ENCODE data around the gene DGKD.

DGKD gene

DNA sequence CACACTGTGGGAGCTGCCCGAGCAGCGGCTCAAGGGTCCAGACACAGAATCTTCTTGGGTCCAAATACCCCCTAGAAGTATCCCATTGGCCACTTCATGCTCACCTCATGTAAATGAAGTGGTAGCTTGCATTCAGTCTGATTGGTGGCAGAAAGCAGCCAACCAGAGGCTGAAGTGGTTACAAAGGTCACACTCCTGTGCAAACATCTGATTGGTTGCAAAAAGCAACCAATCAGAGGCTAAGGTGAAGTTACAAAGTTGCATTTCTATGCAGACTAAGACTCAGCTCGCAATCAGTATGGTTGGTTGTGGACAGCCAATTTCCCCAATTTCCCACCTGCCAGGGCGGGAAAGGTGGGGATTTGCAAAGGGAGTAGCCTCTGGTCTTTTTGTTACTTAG, 94.3 kb downstream of the DGKD start:
- DNase-seq: no peak

DNA sequence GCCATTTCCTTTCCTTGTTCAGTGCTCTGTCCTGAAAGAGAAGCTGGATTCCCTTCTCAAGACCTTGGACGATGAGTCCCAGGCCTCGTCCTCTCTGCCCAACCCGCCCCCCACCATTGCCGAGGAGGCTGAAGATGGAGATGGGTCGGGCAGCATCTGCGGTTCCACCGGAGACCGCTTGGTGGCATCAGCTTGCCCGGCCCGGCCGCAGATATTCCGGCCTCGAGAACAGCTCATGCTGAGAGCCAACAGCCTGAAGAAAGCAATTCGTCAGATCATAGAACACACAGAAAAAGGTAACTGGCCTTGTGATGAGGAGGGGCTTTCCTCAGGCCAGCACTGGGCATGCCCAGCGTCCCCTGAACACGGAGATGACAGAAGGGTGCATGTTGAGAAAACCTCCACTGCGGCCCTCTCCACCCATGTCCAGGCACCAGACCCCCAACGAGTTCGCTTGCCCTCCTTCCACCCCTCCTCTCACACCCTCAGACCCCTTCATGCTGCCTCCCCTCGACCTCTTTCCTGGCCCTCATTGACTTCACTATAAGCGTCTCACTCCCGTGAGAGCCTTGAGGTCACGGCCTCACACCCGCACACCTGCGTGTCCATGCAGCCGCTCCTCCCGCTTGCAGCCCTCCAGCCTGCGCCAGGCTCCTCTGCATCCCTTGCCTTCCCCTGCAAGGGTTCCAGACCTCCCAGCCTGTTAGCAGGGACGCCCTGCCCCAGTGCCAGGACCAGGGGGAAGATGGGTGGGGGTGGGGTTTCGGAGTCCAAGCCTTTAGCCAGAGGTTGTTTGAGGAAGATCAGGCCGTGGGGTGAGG, 95.0 kb downstream of the DGKD start:
- DNase-seq: no peak

GRCh38 chr2:233449921-233450863, 95.9 kb downstream of the DGKD start:
- no peak for DNase-seq

GRCh38 chr2:233450864-233451575, 96.7 kb downstream of the DGKD start:
- DNase-seq: no peak

DNA sequence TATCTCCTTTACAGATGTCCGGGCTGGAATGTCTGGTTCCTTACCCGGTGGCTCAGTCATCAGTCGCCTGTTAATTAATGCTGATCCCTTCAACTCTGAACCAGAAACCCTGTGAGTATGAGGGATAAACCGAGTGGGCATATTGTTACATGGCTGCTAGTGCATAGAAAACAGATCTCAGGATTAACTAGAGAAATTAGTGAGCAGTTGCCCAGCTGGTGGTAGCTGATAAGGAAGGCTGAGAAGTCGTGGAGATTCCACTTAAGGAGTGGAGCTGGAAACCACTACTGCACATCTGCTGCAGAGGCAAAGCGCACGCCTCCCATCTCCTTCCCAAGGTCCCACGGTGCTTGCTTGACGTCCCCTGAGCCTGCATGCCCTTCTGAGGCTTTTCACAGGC, 97.7 kb downstream of the DGKD start:
- no peak for DNase-seq

GRCh38 chr2:233453111-233453915, 99.0 kb downstream of the DGKD start:
- no peak for DNase-seq

GRCh38 chr2:233453916-233454315, 99.6 kb downstream of the DGKD start:
- no peak for DNase-seq

DNA sequence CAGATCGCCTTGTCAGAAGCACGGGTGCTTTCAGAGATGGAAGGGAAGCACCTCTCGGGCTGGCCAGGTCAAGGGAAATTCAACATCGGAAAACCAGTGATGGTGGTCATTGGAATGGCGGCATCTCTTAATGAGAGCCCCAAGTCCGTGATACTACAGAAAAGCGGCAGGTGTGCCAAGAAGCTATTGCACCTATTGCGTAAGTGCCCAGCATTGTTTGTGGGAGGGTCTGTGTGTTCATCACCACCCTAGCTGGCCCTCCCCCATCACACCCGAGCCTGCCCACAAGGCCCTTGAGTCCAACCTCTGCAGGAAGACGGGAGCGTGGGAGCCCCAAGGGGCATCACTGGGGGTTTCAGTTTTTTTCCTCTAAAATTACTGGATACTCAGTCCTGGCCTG, 100.7 kb downstream of the DGKD start:
- DNase-seq: no peak

- DNase-seq: no peak
These were observed 101.2 kb downstream of the DGKD start for GRCh38 chr2:233455491-233455890.

DNA sequence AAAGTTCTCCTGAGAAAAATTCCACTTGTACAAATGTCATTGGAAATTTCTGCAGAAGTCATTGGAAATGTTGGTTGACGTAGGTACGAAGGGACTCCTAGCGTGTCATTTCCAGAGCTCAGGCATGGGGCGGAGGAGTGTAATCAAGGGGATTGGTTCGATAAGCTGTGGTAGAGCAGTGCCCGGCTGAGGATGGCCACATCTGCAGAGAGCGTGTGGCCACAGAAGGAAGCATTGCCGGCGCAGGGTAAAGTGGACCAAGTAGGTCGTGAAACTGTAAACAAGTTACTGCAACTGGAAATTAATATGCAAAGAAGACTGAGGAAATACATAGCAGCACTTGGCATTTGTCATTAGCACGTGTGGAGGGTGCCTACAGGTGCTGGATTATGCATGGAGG, 101.8 kb downstream of the DGKD start:
- no peak for DNase-seq

DNA sequence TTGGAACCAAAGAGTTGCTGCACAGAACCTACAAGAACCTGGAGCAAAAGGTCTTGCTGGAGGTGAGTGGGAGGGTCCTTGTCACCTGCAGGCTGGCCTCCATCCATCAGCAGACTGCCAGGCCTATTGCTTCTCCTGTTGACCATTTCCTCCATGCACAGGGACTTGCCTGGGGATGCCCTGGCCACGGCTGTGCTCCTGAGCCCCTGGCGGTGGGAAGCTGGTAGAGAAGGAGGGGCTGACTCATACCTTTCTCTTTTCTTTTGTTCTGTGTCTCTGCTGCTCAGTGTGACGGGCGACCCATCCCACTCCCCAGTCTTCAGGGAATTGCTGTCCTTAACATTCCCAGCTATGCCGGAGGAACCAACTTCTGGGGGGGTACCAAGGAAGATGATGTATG, 102.6 kb downstream of the DGKD start:
- no peak for DNase-seq

GRCh38 chr2:233457356-233457755, 103.1 kb downstream of the DGKD start:
- DNase-seq: no peak

DNA sequence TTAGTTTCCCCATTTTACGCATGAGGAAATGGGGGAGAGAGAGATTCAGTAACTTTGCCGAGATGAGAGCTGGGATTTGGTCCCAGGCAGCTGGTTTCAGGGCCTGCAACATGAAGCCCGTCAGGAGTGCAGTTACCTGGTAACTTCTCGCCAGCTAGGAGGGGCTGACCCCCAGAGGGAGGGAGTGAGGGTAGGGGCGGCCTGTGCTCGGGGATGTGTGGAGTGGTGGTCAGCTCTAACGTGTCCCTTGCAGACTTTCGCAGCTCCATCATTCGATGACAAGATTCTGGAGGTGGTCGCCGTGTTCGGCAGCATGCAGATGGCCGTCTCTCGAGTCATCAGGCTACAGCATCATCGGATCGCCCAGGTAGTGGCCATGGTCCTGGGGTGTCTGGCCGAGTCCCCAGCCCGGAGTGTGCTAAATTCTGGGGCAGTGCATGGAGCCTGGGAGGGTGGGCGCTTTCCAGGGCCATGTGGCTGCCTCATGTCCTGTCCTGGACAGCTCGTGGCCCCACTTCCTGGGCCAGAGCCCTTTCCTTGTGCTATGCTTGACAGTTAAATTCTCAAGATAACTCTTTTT, 103.8 kb downstream of the DGKD start:
- no peak for DNase-seq

DNA sequence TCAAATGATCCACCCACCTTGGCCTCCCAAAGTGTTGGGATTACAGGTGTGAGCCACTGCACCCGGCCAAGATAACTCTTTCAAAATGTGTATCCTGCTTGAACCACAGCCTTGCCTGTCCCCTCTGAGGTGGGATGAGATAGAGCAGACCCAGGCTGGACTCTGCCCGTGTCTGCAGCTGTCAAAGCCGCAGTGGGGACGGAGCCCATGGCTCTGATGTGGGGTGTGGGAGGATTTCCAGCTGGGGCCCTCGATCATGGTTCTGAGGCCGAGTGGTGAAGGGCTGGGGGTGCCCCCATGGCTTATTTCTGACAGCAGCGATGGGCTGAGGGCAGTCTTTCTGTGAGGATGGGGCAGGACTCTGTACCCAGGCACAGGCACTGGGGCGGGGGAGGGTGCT, 104.5 kb downstream of the DGKD start:
- DNase-seq: no peak

GRCh38 chr2:233459426-233459825, 105.1 kb downstream of the DGKD start:
- no peak for DNase-seq

GRCh38 chr2:233460726-233461441, 106.6 kb downstream of the DGKD start:
- no peak for DNase-seq

- no peak for DNase-seq
These were observed 107.2 kb downstream of the DGKD start for GRCh38 chr2:233461481-233461891.

DNA sequence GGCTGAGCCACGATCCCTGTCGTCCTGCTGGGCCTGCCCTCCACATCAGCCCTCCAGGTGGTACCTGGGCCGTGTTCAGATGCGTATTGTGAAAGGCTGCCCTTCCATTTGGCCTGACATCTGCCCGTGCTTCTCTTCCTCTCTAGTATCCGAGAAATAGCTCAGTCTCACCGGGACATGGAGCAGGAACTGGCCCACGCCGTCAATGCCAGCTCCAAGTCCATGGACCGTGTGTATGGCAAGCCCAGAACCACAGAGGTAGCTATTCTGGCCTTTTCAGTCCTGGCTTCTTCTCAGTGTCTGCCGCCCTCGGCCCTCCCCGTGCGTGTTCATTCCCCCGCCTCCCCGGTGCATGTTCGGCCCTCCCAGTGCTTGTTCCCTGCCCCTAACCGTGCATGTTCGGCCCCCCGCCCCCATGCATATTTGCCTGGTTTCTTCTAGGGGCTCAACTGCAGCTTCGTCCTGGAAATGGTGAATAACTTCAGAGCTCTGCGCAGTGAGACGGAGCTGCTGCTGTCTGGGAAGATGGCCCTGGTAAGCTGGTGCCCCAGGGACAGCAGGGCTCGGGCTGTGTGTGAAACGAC, 108.0 kb downstream of the DGKD start:
- no peak for DNase-seq

- DNase-seq: no peak
These were observed 108.7 kb downstream of the DGKD start for GRCh38 chr2:233462826-233463470.

GRCh38 chr2:233463586-233463985, 109.3 kb downstream of the DGKD start:
- DNase-seq: no peak

Measured in SHP77 (cell line).